LNCaP clone FGC (cell line): ENCODE results near the gene PIK3R2.

Source experiments
- DNase-seq: peaks from one replicate; pipeline ENCODE4 v3.0.0-alpha.2; 2011; ENCODE audit warnings: low read depth
- H3K4me3 ChIP-seq: 2 replicates; pipeline ENCODE4 v1.5.1; 2011; ENCODE audit warnings: mild to moderate bottlenecking, low read depth, low read length, control low read depth
- TF ChIP-seq, protein P1 (sequence below): IDR thresholded peaks from 2 replicates; pipeline ENCODE4 v1.5.1; 2012; ENCODE audit warnings: mild to moderate bottlenecking; ENCODE audit not compliant: control insufficient read depth, insufficient read depth; ENCODE audit errors: extremely low read depth

Gene PIK3R2

DNA sequence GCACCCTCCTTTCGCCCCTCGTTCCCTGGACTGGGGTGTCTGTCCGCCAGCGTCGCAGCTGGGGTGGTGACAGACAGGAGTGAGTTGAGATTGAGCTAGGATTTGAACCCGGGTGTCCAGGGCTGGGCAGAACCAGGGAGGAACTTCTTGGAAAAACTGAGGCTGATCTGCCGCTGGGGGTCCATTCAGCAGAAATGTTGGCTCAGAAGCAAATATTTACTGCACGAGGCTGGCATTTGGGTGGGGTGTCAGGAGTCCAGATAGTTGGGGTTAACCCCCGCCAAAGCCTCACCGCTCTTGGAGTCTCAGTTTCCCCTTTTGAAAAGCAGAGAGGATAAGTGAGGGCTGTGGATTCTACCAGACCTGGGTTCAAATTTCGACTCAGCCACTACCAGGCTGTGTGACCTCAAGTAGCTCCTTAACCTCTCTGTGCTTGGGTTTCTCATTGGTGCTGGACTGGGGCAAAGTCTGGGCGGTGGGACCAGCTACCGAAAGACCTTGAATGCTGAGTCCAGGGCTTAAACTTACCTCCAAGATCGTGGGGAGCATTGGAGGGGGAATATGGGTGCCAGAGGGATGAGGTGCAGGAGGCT, 34.4 kb upstream of the PIK3R2 start:
- DNase-seq: no peak
- peak overlapping the region; percentile 82 for H3K4me3 ChIP-seq
- TF ChIP-seq, protein P1, sequence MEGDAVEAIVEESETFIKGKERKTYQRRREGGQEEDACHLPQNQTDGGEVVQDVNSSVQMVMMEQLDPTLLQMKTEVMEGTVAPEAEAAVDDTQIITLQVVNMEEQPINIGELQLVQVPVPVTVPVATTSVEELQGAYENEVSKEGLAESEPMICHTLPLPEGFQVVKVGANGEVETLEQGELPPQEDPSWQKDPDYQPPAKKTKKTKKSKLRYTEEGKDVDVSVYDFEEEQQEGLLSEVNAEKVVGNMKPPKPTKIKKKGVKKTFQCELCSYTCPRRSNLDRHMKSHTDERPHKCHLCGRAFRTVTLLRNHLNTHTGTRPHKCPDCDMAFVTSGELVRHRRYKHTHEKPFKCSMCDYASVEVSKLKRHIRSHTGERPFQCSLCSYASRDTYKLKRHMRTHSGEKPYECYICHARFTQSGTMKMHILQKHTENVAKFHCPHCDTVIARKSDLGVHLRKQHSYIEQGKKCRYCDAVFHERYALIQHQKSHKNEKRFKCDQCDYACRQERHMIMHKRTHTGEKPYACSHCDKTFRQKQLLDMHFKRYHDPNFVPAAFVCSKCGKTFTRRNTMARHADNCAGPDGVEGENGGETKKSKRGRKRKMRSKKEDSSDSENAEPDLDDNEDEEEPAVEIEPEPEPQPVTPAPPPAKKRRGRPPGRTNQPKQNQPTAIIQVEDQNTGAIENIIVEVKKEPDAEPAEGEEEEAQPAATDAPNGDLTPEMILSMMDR: no peak

DNA sequence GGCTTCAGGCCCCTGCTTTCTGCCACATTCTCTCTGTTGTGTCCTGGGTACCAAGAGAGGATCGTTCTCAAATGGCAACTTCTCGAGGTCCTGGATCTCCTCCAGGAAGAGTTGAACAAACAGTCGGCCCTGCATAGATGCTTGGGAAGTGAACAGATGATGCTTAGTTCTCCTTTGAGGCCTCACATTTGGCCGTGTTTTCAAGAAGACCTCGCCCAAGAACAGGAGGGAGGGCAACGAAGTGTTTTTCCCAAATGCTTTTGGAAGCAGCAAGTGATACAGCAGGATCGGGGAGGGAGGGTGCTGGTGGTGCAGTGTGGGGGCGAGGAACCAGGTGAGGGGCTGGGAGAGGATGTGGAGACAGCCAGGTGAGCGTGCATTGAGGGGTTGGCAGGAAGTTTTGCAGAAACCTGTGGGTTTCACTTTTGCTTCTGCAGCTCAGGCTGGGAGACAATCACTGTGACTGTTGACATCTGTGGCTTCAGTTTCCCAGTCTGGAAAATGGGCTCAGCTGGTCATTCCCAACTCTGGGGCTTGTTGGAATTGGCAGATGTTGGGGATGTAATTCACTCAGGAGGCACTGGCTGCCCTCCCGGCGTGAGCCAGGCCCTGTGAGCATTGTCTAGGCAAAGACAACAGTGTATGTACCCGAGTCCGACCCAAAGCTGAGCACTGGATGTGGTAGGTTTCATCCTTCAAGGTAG, 33.8 kb upstream of the PIK3R2 start:
- no peak for DNase-seq
- TF ChIP-seq, protein P1: no peak
- peak overlapping the region; percentile 82 for H3K4me3 ChIP-seq

DNA sequence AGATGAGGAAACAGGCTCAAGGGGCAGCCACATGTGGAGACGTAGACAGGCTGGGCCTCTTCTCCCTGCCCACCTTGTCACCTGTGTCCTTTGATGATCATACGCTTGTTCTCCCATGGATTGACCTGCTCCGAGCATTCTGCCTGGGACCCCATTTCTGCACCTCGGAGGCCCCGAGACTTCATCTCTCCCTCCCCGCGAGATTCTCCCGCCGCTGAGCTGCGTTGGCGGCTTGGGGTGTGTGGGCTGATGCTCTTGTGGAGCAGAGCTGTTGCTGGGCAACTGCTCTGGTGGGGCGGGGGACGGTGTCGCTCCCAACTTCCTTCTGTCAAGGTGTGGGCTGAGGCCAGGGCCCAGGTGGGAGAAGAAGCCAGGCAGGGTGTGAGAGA, 33.3 kb upstream of the PIK3R2 start:
- no peak for DNase-seq
- TF ChIP-seq, protein P1: no peak
- H3K4me3 ChIP-seq: no peak overlapping the region

DNA sequence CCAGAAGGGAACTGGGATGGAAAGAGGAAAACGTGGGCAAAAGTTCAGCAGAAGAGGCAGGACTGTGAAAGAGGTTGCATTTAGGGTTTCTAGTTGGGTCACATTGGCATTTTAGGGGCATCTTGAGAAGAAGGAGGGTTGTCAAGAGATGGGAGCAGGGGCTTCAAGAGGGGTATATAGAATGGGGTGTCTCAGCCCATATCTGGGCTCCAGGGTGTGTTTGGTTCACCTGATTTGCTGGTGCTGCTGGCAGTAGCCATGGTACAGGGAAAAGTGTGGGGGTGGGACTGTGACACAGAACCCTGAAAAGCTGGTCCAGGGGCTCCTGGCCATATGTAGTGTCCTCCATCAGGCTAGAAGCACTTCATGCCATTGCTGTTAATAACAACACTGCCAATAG, 32.8 kb upstream of the PIK3R2 start:
- no peak overlapping the region for H3K4me3 ChIP-seq
- TF ChIP-seq, protein P1: no peak
- no peak for DNase-seq

DNA sequence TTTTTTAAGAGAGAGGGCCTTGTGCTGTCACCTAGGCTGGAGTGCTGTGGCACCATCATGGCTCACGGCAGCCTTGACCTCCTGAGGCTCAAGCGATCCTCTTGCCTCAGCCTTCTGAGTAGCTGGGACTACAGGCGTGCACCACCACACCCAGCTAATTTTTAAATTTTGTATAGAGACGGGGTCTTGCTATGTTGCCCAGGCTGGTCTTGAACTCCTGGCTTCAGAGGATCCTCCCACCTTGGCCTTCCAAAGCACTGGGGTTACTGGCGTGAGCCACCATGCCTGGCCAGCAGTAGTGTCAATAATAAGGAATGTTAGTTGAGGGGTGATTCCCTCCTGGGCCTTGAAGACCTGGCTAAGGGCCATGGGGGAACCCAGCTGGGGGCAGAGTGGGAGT, 31.8 kb upstream of the PIK3R2 start:
- no peak for DNase-seq
- H3K4me3 ChIP-seq: no peak overlapping the region
- TF ChIP-seq, protein P1: no peak

DNA sequence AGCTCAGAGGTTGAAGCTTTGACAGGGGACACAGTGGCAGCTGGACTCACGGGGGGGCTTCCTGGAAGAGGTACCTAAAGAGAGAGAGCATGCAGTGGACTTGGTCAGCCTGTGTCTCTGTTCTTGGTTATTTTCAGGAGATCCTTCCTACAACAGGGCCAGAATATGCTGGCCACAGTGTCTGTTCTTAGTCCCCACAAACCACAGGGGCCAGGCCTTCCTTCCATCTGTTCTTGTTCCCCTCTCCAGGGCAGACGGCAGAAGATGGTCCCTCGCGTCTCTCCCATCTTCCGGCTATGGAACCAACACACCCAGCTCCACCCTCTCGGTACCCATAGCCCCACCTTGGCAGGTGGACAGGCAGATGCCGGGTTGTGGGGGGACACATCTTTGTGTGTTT, 30.5 kb upstream of the PIK3R2 start:
- H3K4me3 ChIP-seq: no peak overlapping the region
- TF ChIP-seq, protein P1: no peak
- no peak for DNase-seq
